Measurements from ENCODE around the gene NR2F2.

- TF ChIP-seq SIN3A (IDR thresholded peaks at IDR 0.05; ENCODE audit: borderline replicate concordance, insufficient read depth, low read length) (0 out of 2 replicates have a peak, but pooled peaks have one; percentile 21), POLR2AphosphoS5 (IDR thresholded peaks at IDR 0.05; ENCODE audit: low read depth, low read length) (peak; percentile 75; the same call in 1 of the 2 replicates)
Measured at GRCh38 chr15:96330450-96331143, at the start of gene NR2F2.

Data from PFSK-1 (cell line).